NB4 (cell line): ENCODE data around the gene KCNA4.

ENCODE experiments used
- CTCF ChIP-seq: IDR thresholded peaks from one replicate; pipeline ENCODE4 v1.5.1; 2012; ENCODE audit warnings: low read depth, low read length
- MAX ChIP-seq: IDR thresholded peaks from 2 replicates; pipeline ENCODE4 v1.6.1; 2011; ENCODE audit warnings: low read depth, low read length
- MYC ChIP-seq: IDR thresholded peaks from 2 replicates; pipeline ENCODE4 v1.6.1; 2011; ENCODE audit warnings: low read depth, low read length
- POLR2A ChIP-seq: IDR thresholded peaks from 2 replicates; pipeline ENCODE4 v1.6.1; 2011; ENCODE audit warnings: mild to moderate bottlenecking; ENCODE audit not compliant: insufficient read length; ENCODE audit errors: extremely low read depth

GRCh38 chr11:30016588-30017363, at the start of gene KCNA4:
- TF ChIP-seq MAX = no peak
- no peak for TF ChIP-seq CTCF
- no peak for TF ChIP-seq POLR2A
- TF ChIP-seq MYC = no peak
